Right atrium auricular region (tissue), 2 donors: ENCODE data around the gene DMGDH. TPM values are rescaled to one million over a fixed set of nuclear protein-coding genes. Genes with fewer than 3 reads are reported as not detected.
"Not testable (repeated sequence)": the region's sequence is repeated elsewhere in the genome, so short reads cannot be mapped to it uniquely, and the experiment has no call there.

Experiments used
- DNase-seq: peaks from one replicate; pipeline ENCODE4 v3.0.0-alpha.2; 2019; ENCODE audit warnings: low spot score
- H3K27ac ChIP-seq, 2 donors: fragments of 200-600 bp; sonication (generic); 1 replicate in 1 of 2; 2 replicates in 1 of 2; pipeline ENCODE4 v1.5.1; 2016 to 2019
- H3K27me3 ChIP-seq, 2 donors: fragments of 200-600 bp; sonication (generic); one replicate each; pipeline versions ENCODE4 v1.5.1 to v1.6.0; 2017 to 2019
- H3K36me3 ChIP-seq: fragments of 200-600 bp; sonication (generic); one replicate; pipeline ENCODE4 v1.5.1; 2016
- H3K4me1 ChIP-seq, 2 donors: fragments of 200-600 bp; sonication (generic); one replicate each; pipeline versions ENCODE4 v1.5.1 to v1.6.0; 2017 to 2019
- H3K4me3 ChIP-seq, 2 donors: fragments of 200-600 bp; sonication (generic); 1 replicate in 1 of 2; 2 replicates in 1 of 2; pipeline ENCODE4 v1.5.1; 2017 to 2019; ENCODE audit warnings: mild to moderate bottlenecking in 1 of 2, moderate library complexity in 1 of 2
- H3K9me3 ChIP-seq, 2 donors: fragments of 200-600 bp; sonication (generic); one replicate each; pipeline ENCODE4 v1.5.1; 2019
- total RNA-seq, 2 donors: library from RNA; depleted of rRNA; stranded (reverse); fragments of >200 nt; gene quantifications; one replicate each; pipeline ENCODE4 v1.1.0, GENCODE V29; 2016
- TF ChIP-seq, protein P1 (sequence below), 2 donors: fragments of 200-600 bp; sonication (generic); IDR thresholded peaks; one replicate each; pipeline ENCODE4 v1.5.1; 2019; ENCODE audit warnings: antibody characterized with exemption in 2 of 2

DMGDH gene
- total RNA-seq, 2 donors from 2014 or later = 1.3 to 4.0 TPM

DNA sequence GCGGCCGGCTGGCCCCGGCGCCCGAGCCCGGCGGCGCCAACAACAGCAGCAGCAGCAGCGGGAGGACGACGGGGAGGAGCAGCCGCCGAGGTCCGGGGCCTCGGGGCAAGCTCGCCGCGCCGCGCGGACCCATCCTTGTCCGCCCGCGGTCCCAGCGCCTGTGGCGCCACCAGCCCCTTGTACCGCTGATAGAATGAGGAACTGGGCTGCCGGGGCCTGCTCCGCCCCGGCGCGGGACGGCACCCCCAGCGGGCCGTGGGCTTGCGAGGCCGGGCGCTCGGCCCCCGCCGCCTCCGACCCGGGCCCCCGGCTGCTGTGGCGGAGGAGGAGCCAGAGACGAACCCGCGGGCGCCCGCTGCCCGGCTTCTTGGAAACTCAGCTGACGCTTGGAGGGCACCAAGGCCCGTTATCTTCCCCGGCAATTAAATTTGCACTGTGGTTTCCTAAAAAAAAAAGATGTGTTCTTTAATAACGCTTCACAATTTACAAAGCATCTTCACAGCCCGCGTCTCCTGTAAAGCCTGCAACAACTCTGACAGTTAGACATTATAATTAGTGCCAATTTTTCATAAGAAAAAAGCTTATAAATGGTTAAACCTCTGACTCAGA lies 84.3 kb downstream of the DMGDH start, which contains the start of gene ARSB:
Gene ARSB (minus strand): TSS at position 195 of the 609 bp plus-strand sequence. CDS start 62 bp downstream, at position 133.
- H3K27ac ChIP-seq = peak within 1 kb of the TSS; percentile 98
- H3K9me3 ChIP-seq = no peaks in the 10 kb centered on the region
- TF ChIP-seq, protein P1, sequence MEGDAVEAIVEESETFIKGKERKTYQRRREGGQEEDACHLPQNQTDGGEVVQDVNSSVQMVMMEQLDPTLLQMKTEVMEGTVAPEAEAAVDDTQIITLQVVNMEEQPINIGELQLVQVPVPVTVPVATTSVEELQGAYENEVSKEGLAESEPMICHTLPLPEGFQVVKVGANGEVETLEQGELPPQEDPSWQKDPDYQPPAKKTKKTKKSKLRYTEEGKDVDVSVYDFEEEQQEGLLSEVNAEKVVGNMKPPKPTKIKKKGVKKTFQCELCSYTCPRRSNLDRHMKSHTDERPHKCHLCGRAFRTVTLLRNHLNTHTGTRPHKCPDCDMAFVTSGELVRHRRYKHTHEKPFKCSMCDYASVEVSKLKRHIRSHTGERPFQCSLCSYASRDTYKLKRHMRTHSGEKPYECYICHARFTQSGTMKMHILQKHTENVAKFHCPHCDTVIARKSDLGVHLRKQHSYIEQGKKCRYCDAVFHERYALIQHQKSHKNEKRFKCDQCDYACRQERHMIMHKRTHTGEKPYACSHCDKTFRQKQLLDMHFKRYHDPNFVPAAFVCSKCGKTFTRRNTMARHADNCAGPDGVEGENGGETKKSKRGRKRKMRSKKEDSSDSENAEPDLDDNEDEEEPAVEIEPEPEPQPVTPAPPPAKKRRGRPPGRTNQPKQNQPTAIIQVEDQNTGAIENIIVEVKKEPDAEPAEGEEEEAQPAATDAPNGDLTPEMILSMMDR (IDR thresholded peaks at IDR 0.05) = no peak
- H3K4me3 ChIP-seq = peak within 1 kb of the TSS; percentile 72 to 91
- H3K27me3 ChIP-seq = no peaks in the 10 kb centered on the region
- DNase-seq = peak; percentile 63
- H3K36me3 ChIP-seq = no peaks in the 10 kb centered on the region
- H3K4me1 ChIP-seq = peaks cover 0 to 18% of the 10 kb centered on the region in 2 donors

DNA sequence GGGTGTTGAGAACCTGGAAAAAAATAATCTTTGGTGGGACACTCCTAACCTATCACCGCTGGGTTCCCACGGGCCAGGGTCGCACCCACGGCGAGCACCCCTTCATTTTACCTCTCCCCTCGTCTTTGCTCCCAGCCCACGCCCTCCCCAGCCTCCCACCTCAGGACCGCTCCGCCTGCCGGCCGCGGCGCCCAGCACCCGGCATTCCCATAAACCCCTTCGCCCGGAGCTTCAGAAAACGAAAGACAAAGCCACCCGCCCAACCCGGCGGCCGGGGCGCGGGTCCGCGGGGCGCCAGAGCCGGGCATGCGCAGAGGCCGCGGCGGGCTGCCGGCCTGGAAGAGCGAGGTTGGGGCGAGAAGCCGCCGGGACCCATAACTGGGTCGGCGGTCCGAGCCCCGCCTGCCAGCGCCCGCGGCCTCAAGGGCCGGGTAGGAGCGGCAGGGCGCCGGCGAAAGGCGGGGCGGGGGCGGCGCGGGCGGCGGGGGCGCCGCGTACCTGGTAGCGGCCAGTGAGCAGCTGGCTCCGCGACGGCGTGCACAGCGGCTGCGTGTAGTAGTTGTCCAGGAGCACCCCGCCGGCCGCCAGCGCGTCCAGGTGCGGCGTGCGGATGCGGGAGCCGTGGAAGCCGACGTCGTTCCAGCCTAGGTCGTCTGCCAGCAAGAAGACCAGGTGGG lies 84.9 kb downstream of the DMGDH start:
- Histone ChIP-seq H3K4me1 (peaks cover 0 to 18% of the 10 kb centered on the region in 2 donors), H3K27me3 (no peaks in the 10 kb centered on the region), H3K9me3 (no peaks in the 10 kb centered on the region), H3K4me3 (peak overlapping the region; percentile 72 to 91), H3K27ac (peak overlapping the region; percentile 98), H3K36me3 (no peaks in the 10 kb centered on the region)
- DNase-seq = peak; percentile 80
- TF ChIP-seq, protein P1 (IDR thresholded peaks at IDR 0.05) = peak; percentile 23 to 59

DNA sequence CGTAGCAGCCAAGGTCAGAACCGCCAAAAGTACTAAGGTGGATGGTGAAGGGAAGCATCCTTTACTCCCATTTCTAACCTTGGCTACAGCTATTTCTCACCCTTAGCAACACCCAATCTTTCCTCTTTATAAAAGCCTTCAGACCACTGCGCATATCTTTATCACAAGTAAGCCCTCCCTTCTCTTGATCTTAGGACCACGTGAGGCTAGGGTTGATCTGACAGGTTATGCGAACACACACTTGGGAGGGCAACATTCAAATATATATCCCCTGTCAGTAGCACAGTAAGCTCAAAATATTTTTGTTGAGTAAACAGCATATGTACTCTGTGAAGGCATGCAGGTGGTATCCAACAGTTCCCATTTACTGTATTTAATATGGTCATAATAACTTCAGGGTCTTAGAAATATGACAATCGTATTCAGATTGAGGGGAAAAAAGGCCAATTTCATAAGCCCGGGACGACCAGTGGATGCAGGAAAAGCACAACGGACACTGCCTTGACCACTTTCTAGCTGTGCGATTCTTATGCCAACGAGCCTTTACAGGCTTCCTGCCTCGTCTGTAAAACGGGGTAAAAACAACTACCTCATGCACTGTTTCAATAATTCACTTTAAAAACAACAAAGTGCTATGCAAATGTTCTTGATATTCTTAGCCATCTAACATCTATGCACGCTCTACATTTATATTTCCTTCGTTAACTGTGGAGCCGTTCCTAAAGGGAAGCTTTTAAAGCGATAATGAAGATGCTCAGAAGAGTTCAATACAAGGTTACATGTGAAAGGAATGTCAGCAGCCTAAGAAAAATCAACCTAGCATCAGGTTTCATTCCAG lies 85.7 kb downstream of the DMGDH start:
- no peak for DNase-seq
- no peaks in the 10 kb centered on the region for H3K36me3 ChIP-seq
- H3K4me1 ChIP-seq = peaks cover 0 to 18% of the 10 kb centered on the region in 2 donors
- TF ChIP-seq, protein P1 (IDR thresholded peaks at IDR 0.05) = no peak
- no peaks in the 10 kb centered on the region for H3K9me3 ChIP-seq
- no peaks in the 10 kb centered on the region for H3K27me3 ChIP-seq
- H3K27ac ChIP-seq = peak overlapping the region; percentile 98
- H3K4me3 ChIP-seq = peak overlapping the region; percentile 72 to 91

DNA sequence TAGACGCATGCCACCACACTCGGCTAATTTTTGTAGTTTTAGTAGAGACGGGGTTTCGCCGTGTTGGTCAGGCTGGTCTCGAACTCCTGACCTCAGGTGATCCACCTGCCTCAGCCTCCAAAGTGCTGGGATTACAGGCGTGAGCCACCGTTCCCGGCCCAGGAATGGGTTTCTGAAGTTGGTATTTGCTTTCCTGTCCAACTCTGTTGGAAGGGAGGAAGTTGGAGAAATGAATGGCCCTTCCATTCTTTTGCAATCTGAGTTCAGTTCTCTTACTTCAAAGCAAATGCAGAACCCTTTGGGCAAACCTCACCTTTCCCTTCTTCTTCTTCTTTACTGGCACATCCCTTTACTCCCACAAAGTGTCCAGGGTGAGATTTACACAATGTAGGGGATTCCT lies 86.3 kb downstream of the DMGDH start:
- not testable (repeated sequence) for H3K27ac ChIP-seq, DNase-seq, H3K27me3 ChIP-seq, H3K9me3 ChIP-seq, H3K36me3 ChIP-seq, H3K4me3 ChIP-seq
- peaks cover 0 to 18% of the 10 kb centered on the region in 2 donors for H3K4me1 ChIP-seq

DNA sequence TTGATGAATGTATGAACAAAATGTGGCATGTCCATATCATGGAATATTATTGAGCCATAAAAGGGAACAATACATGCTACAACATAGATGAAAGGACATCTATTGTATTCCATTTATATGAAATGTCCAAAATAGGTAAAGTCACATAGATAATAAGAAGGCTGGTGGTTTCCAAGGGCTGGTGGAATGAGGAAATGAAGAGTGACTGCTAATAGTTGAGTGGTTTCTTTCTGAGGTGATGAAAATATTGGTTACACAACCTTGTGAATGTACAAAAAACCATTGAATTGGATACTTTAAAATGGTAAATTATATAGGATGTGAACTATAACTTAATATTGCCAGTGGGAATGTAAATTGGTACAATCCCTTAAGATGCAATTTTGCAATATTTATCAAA lies 89.6 kb downstream of the DMGDH start:
- H3K36me3 ChIP-seq = no peaks in the 10 kb centered on the region
- DNase-seq = no peak
- peaks cover 0 to 8% of the 10 kb centered on the region in 2 donors for H3K4me1 ChIP-seq
- TF ChIP-seq, protein P1 (IDR thresholded peaks at IDR 0.05) = no peak
- no peaks in the 10 kb centered on the region for H3K27me3 ChIP-seq
- H3K27ac ChIP-seq = no peak overlapping the region
- no peaks in the 10 kb centered on the region for H3K9me3 ChIP-seq
- no peak overlapping the region for H3K4me3 ChIP-seq
